GM12878 (cell line): ENCODE measurements around the gene TIPARP. TPM values are rescaled to one million over a fixed set of nuclear protein-coding genes. Genes with fewer than 3 reads are reported as not detected.
A peak's percentile ranks its signal among the peaks of the same experiment; 100 is the strongest.

Experiments
- ATAC-seq: fragments of 200-7000 bp; cut with Tn5 transposase; 3 replicates; pipeline ENCODE4 v1.9.1; 2020; ENCODE audit warnings: mild to moderate bottlenecking, moderate library complexity
- BruUV-seq: library from RNA; stranded (reverse); fragments of 400-500 nt; replicated peaks from 2 replicates; lab custom pipeline; 2021; lab: Mats Ljungman, UMichigan
- CTCF ChIA-PET: fragments of 300-600 bp; sonication (Branson Sonifier 250); formaldehyde crosslinking; extraction: SDS; loops from one replicate; lab custom pipeline; 2021; ENCODE audit warnings: inconsistent platforms; lab: Yijun Ruan, JAX
- POLR2A ChIA-PET: fragments of 350-600 bp; formaldehyde crosslinking; extraction: SDS; loops from one replicate; lab custom pipeline; 2021; ENCODE audit warnings: inconsistent platforms; lab: Charles Lee
- RAD21 ChIA-PET: fragments of 300-600 bp; sonication (Branson Sonifier 250); formaldehyde crosslinking; loops from one replicate; lab custom pipeline; 2023; ENCODE audit warnings: antibody characterized with exemption; ENCODE audit not compliant: unreplicated experiment; lab: Charles Lee
- SMC1A ChIA-PET: fragments of 300-600 bp; sonication (Branson Sonifier 250); formaldehyde crosslinking; loops from one replicate; lab custom pipeline; 2023; ENCODE audit not compliant: unreplicated experiment, uncharacterized antibody; lab: Charles Lee
- DNase-seq: peaks from one replicate; pipeline ENCODE4 v3.0.0-alpha.2; 2011; ENCODE audit warnings: low read depth, low spot score
- FAIRE-seq: peaks from 3 replicates; lab custom pipeline; 2011; peaks lifted over from hg19 to GRCh38; lab: Jason Lieb, UNC
- H2AFZ ChIP-seq: 2 replicates; pipeline ENCODE4 v1.6.0; 2011; ENCODE audit warnings: low read depth, low read length, control low read depth; ENCODE audit not compliant: control insufficient read depth
- H3K27ac ChIP-seq: 2 replicates; pipeline ENCODE4 v1.5.1; 2011; ENCODE audit warnings: control low read depth; ENCODE audit not compliant: control insufficient read depth, insufficient read depth
- H3K27me3 ChIP-seq, 2 experiments: replicated peaks in 1 of 2; 2 replicates each; pipeline versions ENCODE4 v1.6.0 to v1.6.1; 2011; ENCODE audit warnings: low read length in 1 of 2; ENCODE audit not compliant: control insufficient read depth in 2 of 2, insufficient read depth in 2 of 2
- H3K36me3 ChIP-seq, 2 experiments: 2 replicates each; pipeline ENCODE4 v1.5.1; 2011; ENCODE audit warnings: low read length in 1 of 2; ENCODE audit not compliant: control insufficient read depth in 2 of 2, insufficient read depth in 2 of 2
- H3K4me1 ChIP-seq: 2 replicates; pipeline ENCODE4 v1.6.1; 2011; ENCODE audit warnings: mild to moderate bottlenecking, low read length, moderate library complexity, mixed read lengths; ENCODE audit not compliant: control insufficient read depth, insufficient read depth
- H3K4me2 ChIP-seq: 2 replicates; pipeline ENCODE4 v1.6.0; 2011; ENCODE audit warnings: control low read depth; ENCODE audit not compliant: control insufficient read depth, insufficient read depth
- H3K4me3 ChIP-seq: fragments of 200-600 bp; sonication (generic); 2 replicates; pipeline ENCODE4 v1.5.1; 2016
- H3K79me2 ChIP-seq: 2 replicates; pipeline ENCODE4 v1.6.0; 2011; ENCODE audit warnings: low read length; ENCODE audit not compliant: control insufficient read depth, insufficient read depth
- H3K9ac ChIP-seq: 2 replicates; pipeline ENCODE4 v1.8.0; 2011; ENCODE audit warnings: low read length, control low read depth, mixed read lengths; ENCODE audit not compliant: control insufficient read depth, insufficient read depth
- H3K9me3 ChIP-seq: replicated peaks from 3 replicates; pipeline ENCODE4 v1.5.1; 2011; ENCODE audit warnings: mild to moderate bottlenecking, low read length; ENCODE audit not compliant: control insufficient read depth, insufficient read depth
- H4K20me1 ChIP-seq: 2 replicates; pipeline ENCODE4 v1.6.0; 2011; ENCODE audit not compliant: control insufficient read depth, insufficient read depth
- DPF2 ChIP-seq: fragments of 450-650 bp; IDR thresholded peaks from 2 replicates; pipeline ENCODE4 v1.6.1; 2017; ENCODE audit warnings: mild to moderate bottlenecking
- HCFC1 ChIP-seq: fragments of 150-350 bp; IDR thresholded peaks from 2 replicates; pipeline ENCODE4 v1.6.1; 2014; ENCODE audit warnings: low read length
- NFYA ChIP-seq: IDR thresholded peaks from 2 replicates; pipeline ENCODE4 v1.6.1; 2011; ENCODE audit warnings: low read depth, mild to moderate bottlenecking, low read length, improper control_type of control experiment, borderline replicate concordance
- PML ChIP-seq: IDR thresholded peaks from 2 replicates; pipeline ENCODE4 v1.6.1; 2012; ENCODE audit warnings: low read length, inconsistent platforms
- SIX5 ChIP-seq: IDR thresholded peaks from 2 replicates; pipeline ENCODE4 v1.6.1; 2011; ENCODE audit warnings: mild to moderate bottlenecking, low read depth, low read length, moderate library complexity; ENCODE audit not compliant: severe bottlenecking
- WGBS: methylation state at CpG from one replicate; pipeline ENCODE4 v1.1.6; 2016; ENCODE audit warnings: low lambda C conversion rate; ENCODE audit not compliant: insufficient replicate concordance, insufficient coverage; ENCODE audit errors: missing lambda C conversion rate; 5-methylcytosine and 5-hydroxymethylcytosine counted together
- in situ Hi-C: fragments of 300-500 bp; cut with MboI; formaldehyde crosslinking; loops from 9 replicates; pipeline ENCODE4 v1.14.3; 2018; ENCODE audit warnings: mixed read lengths
- intact Hi-C: fragments of 100-400 bp; cut with micrococcal nuclease; formaldehyde crosslinking; loops from one replicate; pipeline ENCODE4 v1.14.2; 2022; ENCODE audit not compliant: unreplicated experiment
- polyA plus RNA-seq, 11 experiments: library from polyadenylated mRNA; depleted of rRNA in 4 of 11; unstranded in 6 of 11; stranded (reverse) in 5 of 11; fragments of >200 nt; fragmentation: Nextera tagmentation in 4 of 11; fragmentation: Illumina TruSeq in 1 of 11; extraction: Ambion mirVana in 4 of 11; extraction: Trizol in 1 of 11; gene quantifications; 1 replicate in 1 of 11; 2 replicates in 10 of 11; pipeline versions ENCODE4 v1.2.1 to v1.2.3, GENCODE V29; 2011 to 2016; ENCODE audit warnings: inconsistent platforms in 2 of 11, missing spikeins in 2 of 11, low read depth in 1 of 11
- total RNA-seq, 4 experiments: library from RNA; depleted of rRNA in 3 of 4; stranded (reverse); fragments of >200 nt in 3 of 4; fragmentation: Illumina TruSeq in 1 of 4; extraction: Trizol in 1 of 4; gene quantifications; 2 replicates each; pipeline versions ENCODE4 v1.2.1 to v1.2.3, GENCODE V29; 2013 to 2021
- TF ChIP-seq, protein P1 (sequence below): IDR thresholded peaks from 2 replicates; pipeline ENCODE4 v1.6.1; 2012; ENCODE audit warnings: mild to moderate bottlenecking, low read depth, low read length

TIPARP gene
- total and polyA plus RNA-seq, 10 of the 15 experiments (the other 5 are each of a cell fraction or from before 2014, with no cell fraction given) = 3.2 to 21.5 (median 12.0) TPM

DNA sequence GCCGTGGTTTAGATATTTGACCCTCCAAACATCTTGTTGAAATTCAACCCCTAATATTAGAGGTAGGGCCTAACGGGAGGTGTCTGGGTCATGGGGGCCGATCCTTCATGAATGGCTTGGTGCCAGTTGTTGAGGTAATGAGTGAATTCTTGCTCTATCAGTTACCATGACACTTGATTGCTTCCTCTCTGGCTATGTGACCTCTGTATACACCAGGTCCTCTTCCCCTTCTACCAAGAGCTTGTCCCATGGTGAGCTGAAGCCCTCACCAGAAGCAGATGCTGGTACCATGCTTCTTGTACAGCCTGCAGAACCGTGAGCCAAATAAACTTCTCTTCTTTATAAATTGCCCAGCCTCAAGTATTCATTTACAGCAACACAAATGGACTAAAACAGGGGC lies 41.8 kb upstream of the TIPARP start:
- in situ Hi-C loops (no loop called here), intact Hi-C loops (no loop called here)
- H3K79me2 ChIP-seq = no peaks in the 10 kb centered on the region
- CTCF ChIA-PET = no interaction called here
- POLR2A ChIA-PET = no interaction called here
- 78% methylated on average over 4 of the region's 4 CpGs for WGBS
- H3K4me2 ChIP-seq = no peak overlapping the region
- no peaks in the 10 kb centered on the region for H3K4me1 ChIP-seq
- SMC1A ChIA-PET = interaction anchor here (1.5 kb wide), 1 partner anchor 41 kb away, joined by 4 read pairs; no protein-coding TSS in a partner anchor
- no peak overlapping the region for H3K9ac ChIP-seq
- no TSS peak for BruUV-seq
- no peak overlapping the region for H3K27ac ChIP-seq
- ATAC-seq = no peak
- no peak overlapping the region for H3K4me3 ChIP-seq
- no peak for DNase-seq
- H4K20me1 ChIP-seq = no peaks in the 10 kb centered on the region
- H3K36me3 ChIP-seq = no peaks in the 10 kb centered on the region
- RAD21 ChIA-PET = no interaction called here
- H3K9me3 ChIP-seq = no peaks in the 10 kb centered on the region
- no peak overlapping the region for H2AFZ ChIP-seq
- TF ChIP-seq DPF2 (no peak), HCFC1 (no peak)
- TF ChIP-seq, protein P1, sequence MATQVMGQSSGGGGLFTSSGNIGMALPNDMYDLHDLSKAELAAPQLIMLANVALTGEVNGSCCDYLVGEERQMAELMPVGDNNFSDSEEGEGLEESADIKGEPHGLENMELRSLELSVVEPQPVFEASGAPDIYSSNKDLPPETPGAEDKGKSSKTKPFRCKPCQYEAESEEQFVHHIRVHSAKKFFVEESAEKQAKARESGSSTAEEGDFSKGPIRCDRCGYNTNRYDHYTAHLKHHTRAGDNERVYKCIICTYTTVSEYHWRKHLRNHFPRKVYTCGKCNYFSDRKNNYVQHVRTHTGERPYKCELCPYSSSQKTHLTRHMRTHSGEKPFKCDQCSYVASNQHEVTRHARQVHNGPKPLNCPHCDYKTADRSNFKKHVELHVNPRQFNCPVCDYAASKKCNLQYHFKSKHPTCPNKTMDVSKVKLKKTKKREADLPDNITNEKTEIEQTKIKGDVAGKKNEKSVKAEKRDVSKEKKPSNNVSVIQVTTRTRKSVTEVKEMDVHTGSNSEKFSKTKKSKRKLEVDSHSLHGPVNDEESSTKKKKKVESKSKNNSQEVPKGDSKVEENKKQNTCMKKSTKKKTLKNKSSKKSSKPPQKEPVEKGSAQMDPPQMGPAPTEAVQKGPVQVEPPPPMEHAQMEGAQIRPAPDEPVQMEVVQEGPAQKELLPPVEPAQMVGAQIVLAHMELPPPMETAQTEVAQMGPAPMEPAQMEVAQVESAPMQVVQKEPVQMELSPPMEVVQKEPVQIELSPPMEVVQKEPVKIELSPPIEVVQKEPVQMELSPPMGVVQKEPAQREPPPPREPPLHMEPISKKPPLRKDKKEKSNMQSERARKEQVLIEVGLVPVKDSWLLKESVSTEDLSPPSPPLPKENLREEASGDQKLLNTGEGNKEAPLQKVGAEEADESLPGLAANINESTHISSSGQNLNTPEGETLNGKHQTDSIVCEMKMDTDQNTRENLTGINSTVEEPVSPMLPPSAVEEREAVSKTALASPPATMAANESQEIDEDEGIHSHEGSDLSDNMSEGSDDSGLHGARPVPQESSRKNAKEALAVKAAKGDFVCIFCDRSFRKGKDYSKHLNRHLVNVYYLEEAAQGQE = no peak
- no peak for FAIRE-seq
- no peaks in the 10 kb centered on the region for H3K27me3 ChIP-seq

DNA sequence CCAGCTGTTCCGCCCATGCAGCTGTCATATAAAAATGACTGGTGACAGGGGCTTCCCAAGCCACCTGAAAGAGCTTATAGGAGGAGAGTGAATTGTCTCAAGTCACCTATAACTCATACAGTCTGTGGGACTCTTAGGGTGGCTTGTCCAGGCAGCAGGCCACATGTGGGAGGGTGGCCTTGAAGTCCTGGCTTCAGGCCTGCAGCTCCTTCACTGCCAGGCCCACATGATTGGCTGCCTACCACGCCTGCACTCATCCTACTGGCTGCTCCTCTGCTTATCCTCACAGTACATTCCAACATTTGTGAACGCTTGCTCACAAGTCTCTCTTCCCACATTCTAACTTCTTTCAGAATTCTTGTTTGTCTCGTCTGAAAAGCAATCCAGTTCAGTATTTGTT lies 41.1 kb upstream of the TIPARP start:
- no peaks in the 10 kb centered on the region for H3K79me2 ChIP-seq
- no peaks in the 10 kb centered on the region for H3K36me3 ChIP-seq
- TF ChIP-seq NFYA (no peak), SIX5 (no peak), PML (no peak)
- H3K27me3 ChIP-seq = no peaks in the 10 kb centered on the region
- no peak for DNase-seq
- ChIA-PET POLR2A (no interaction called here), CTCF (no interaction called here), SMC1A (interaction anchor here (1.5 kb wide), 1 partner anchor 40 kb away, joined by 4 read pairs; no protein-coding TSS in a partner anchor), RAD21 (no interaction called here)
- H3K9ac ChIP-seq = no peak overlapping the region
- H3K4me2 ChIP-seq = no peak overlapping the region
- no TSS peak for BruUV-seq
- H2AFZ ChIP-seq = no peak overlapping the region
- H4K20me1 ChIP-seq = no peaks in the 10 kb centered on the region
- H3K27ac ChIP-seq = no peak overlapping the region
- intact Hi-C loops (no loop called here), in situ Hi-C loops (no loop called here)
- ATAC-seq = peak; percentile 40; the same call in 2 of the 3 replicates
- no peak for FAIRE-seq
- H3K9me3 ChIP-seq = no peaks in the 10 kb centered on the region
- no peaks in the 10 kb centered on the region for H3K4me1 ChIP-seq
- 71% methylated on average over 4 of the region's 4 CpGs for WGBS
- no peak overlapping the region for H3K4me3 ChIP-seq
